ENCODE measurements around the gene NDP.

DNA sequence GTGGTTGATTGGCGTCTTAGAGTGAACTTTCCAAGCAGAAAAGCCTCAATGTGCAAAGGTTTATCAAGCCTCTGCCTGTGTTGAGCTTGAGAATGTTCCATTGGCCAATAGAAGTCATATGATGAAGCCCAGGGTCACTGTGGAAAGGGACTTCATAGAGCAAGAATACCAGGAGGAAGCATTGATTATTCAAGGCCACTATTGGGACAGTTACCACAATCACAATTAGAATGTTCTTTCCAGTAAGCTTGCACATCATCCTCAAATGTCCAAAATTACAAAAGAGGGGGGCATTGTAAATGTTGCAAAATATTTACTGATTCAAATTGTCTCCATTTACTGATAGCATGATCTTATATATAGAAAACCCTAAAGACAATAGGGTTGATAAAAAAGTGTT is 32.9 kb upstream of the NDP start:
- no peak for TF ChIP-seq POLR2A (IDR thresholded peaks at IDR 0.05)
- no peak for TF ChIP-seq CTCF (IDR thresholded peaks at IDR 0.05)
